K562 (cell line): ENCODE results near the gene DGCR8. TPM values are rescaled to one million over a fixed set of nuclear protein-coding genes. Genes with fewer than 3 reads are reported as not detected.
A peak's percentile ranks its signal among the peaks of the same experiment; 100 is the strongest.

Experiments used
- BRD4 ChIP-seq: fragments of 200-600 bp; sonication (generic); IDR thresholded peaks from 2 replicates; pipeline ENCODE4 v1.6.1; 2017; ENCODE audit warnings: inconsistent platforms
- CHAMP1 ChIP-seq: fragments of 450-650 bp; IDR thresholded peaks from 2 replicates; pipeline ENCODE4 v1.6.1; 2016; ENCODE audit warnings: mild to moderate bottlenecking
- FOXK1 ChIP-seq: sonication (generic); formaldehyde crosslinking; IDR thresholded peaks from 2 replicates; pipeline ENCODE4 v1.8.0; 2022; ENCODE audit warnings: missing genetic modification reagents, mild to moderate bottlenecking, borderline replicate concordance
- HDGF ChIP-seq: fragments of 450-650 bp; IDR thresholded peaks from 2 replicates; pipeline ENCODE4 v1.6.1; 2016
- HOXB6 ChIP-seq: fragments of 250-450 bp; sonication (Bioruptor Pico); IDR thresholded peaks from 2 replicates; pipeline ENCODE4 v1.5.1; 2022; ENCODE audit warnings: mild to moderate bottlenecking, borderline replicate concordance
- JUNB ChIP-seq: fragments of 450-650 bp; formaldehyde crosslinking; conservative IDR thresholded peaks from 2 replicates; pipeline ENCODE4 v1.4.0; 2020; ENCODE audit warnings: mild to moderate bottlenecking
- RB1 ChIP-seq: fragments of 450-650 bp; IDR thresholded peaks from 2 replicates; pipeline ENCODE4 v1.6.1; 2017; ENCODE audit warnings: low read depth, mild to moderate bottlenecking
- RBM14 ChIP-seq: fragments of 200-400 bp; formaldehyde crosslinking; IDR thresholded peaks from 2 replicates; pipeline ENCODE4 v1.6.1; 2018; ENCODE audit warnings: low read depth, mild to moderate bottlenecking, low read length, moderate library complexity, borderline replicate concordance; ENCODE audit not compliant: insufficient read depth
- REST ChIP-seq, 2 experiments: fragments of 450-650 bp; formaldehyde crosslinking in 1 of 2; IDR thresholded peaks; 2 replicates each; pipeline versions ENCODE4 v1.4.0 to v1.6.1; 2014 to 2020; ENCODE audit warnings: mild to moderate bottlenecking in 2 of 2, borderline replicate concordance in 1 of 2, low read depth in 1 of 2
- ZHX1 ChIP-seq: fragments of 150-350 bp; conservative IDR thresholded peaks from 2 replicates; pipeline ENCODE4 v1.6.1; 2014; ENCODE audit warnings: low read length
- ZNF561 ChIP-seq: fragments of 450-650 bp; formaldehyde crosslinking; conservative IDR thresholded peaks from 2 replicates; pipeline ENCODE4 v1.4.0; 2020; ENCODE audit warnings: mild to moderate bottlenecking, moderate library complexity
- ZNF76 ChIP-seq: fragments of 250-450 bp; sonication (Bioruptor Pico); IDR thresholded peaks from 2 replicates; pipeline ENCODE4 v1.4.0; 2020; ENCODE audit warnings: mild to moderate bottlenecking, moderate library complexity, borderline replicate concordance
- polyA plus RNA-seq, 8 experiments: library from polyadenylated mRNA; depleted of rRNA in 4 of 8; stranded (reverse) in 5 of 8; unstranded in 3 of 8; fragments of >200 nt; fragmentation: Nextera tagmentation in 2 of 8; fragmentation: Illumina TruSeq in 1 of 8; extraction: Ambion mirVana in 2 of 8; extraction: Trizol in 1 of 8; gene quantifications; 2 replicates each; pipeline versions ENCODE4 v1.2.1 to v1.2.3, GENCODE V29; 2011 to 2014; ENCODE audit warnings: inconsistent platforms in 1 of 8, missing spikeins in 1 of 8
- total RNA-seq, 7 experiments: library from RNA; depleted of rRNA in 6 of 7; stranded (reverse); fragments of >200 nt in 6 of 7; fragmentation: Illumina TruSeq in 2 of 7; extraction: Trizol in 2 of 7; gene quantifications; 2 replicates each; pipeline versions ENCODE4 v1.2.1 to v1.2.3, GENCODE V29; 2011 to 2021; ENCODE audit warnings: low replicate concordance in 1 of 7

DGCR8 gene
- total and polyA plus RNA-seq, 9 of the 15 experiments (the other 6 are each of a cell fraction or from before 2014, with no cell fraction given): 5.9 to 144 (median 80.1) TPM

- no peak for TF ChIP-seq REST (IDR thresholded peaks at IDR 0.05; ENCODE audit: borderline replicate concordance)
- TF ChIP-seq REST (CRISPR knock-in tag; IDR thresholded peaks at IDR 0.05; ENCODE audit: low read depth): peak; percentile 59; the same call in 1 of the 2 replicates
- TF ChIP-seq CHAMP1: no peak
- TF ChIP-seq HOXB6 (CRISPR knock-in tag): no peak; the same call in 1 of the 2 replicates
- no peak for TF ChIP-seq HDGF
- 0 out of 2 replicates have a peak, but pooled peaks have one; percentile 19 for TF ChIP-seq RBM14
- no peak for TF ChIP-seq RB1
- no peak; the same call in 1 of the 2 replicates for TF ChIP-seq BRD4
- TF ChIP-seq ZNF561 (CRISPR knock-in tag): no peak; the same call in 1 of the 2 replicates
- TF ChIP-seq ZNF76 (CRISPR knock-in tag): peak; percentile 99
- no peak for TF ChIP-seq FOXK1 (CRISPR knock-in tag)
- TF ChIP-seq JUNB (CRISPR knock-in tag): 0 out of 2 replicates have a peak, but pooled peaks have one; percentile 24
- no peak; the same call in 1 of the 2 replicates for TF ChIP-seq ZHX1
Observed at GRCh38 chr22:20079745-20080444, at the start of gene DGCR8 (continued).
